ENCODE data around the gene MAS1L.

Gene MAS1L

GRCh38 chr6:29510202-29510601 lies 22.4 kb upstream of the MAS1L start:
- no peak for DNase-seq (ENCODE audit: low read depth in 3 of 3)

DNA sequence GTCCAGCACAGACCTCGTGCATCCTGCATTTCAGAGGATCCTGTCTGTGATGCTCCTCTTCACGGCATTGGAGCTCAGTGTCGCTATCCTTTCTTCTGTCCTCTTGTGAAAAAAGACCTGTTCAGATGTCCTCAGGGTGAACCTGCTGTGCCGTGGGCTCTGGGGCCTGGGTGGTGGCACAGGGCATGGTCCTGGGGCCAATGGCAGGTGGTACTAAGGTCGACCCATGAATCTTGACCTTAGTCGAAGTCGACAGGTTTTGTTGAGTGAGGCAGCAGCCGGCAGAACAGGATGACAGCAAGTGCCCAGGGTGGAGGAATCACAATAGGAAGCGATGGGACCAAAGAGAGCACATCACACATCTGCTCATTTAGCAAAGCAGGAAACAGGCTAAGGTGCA lies 22.0 kb upstream of the MAS1L start:
- DNase-seq (ENCODE audit: low read depth in 3 of 3) = no peak

- no peak for DNase-seq (ENCODE audit: low read depth in 3 of 3)
These were observed 21.5 kb upstream of the MAS1L start for GRCh38 chr6:29509239-29509638.

GRCh38 chr6:29507319-29507718 lies 19.6 kb upstream of the MAS1L start:
- DNase-seq (ENCODE audit: low read depth in 3 of 3) = no peak

- DNase-seq (ENCODE audit: low read depth in 3 of 3) = no peak
These were observed 18.8 kb upstream of the MAS1L start for GRCh38 chr6:29506446-29507067.

- no peak for DNase-seq (ENCODE audit: low read depth in 3 of 3)
These were observed 18.1 kb upstream of the MAS1L start for GRCh38 chr6:29505808-29506207.

- DNase-seq (ENCODE audit: low read depth in 3 of 3) = no peak
These were observed 17.2 kb upstream of the MAS1L start for GRCh38 chr6:29504961-29505360.

GRCh38 chr6:29502597-29502996 lies 14.8 kb upstream of the MAS1L start:
- DNase-seq (ENCODE audit: low read depth in 3 of 3) = no peak

DNA sequence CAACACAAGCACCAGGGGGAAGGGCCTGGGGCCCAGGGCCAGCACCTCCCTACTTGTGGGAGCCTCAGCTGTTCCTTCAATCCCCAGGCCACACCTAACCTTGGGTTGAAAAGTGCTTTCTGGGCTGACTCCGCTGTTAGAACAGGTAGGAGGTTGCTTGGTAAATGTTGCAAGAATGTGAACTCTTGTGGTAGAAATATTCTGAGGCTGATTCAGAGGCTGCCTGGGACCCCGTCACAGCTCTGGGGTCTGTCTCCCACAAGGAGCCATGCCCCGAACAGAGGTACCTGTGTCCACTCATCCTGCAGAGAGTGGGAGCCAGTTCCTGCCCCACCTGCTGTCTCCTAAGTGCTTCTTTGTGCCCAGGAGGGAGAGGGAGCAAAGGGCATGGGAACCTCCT lies 14.4 kb upstream of the MAS1L start:
- DNase-seq (ENCODE audit: low read depth in 3 of 3) = no peak

DNA sequence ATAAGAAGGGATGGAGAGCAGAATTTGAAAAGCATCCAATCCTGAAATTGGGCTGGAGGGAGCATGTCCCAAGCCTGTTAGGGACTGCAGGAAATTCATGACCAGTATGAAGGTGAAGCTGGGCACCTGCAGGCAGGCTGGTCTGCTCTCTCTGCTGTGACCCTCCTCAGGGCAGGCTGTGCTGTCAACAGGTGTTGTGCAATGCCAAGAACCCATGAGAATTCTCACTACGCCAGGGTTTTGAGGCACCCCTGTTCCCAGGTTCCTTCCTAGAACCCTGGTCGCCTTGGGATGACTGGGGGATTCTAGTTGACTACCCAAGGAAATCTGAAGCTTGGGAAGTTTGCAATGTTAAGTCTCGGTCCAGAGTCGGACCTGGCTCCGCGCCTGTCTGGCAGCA lies 13.3 kb upstream of the MAS1L start:
- no peak for DNase-seq (ENCODE audit: low read depth in 3 of 3)

DNA sequence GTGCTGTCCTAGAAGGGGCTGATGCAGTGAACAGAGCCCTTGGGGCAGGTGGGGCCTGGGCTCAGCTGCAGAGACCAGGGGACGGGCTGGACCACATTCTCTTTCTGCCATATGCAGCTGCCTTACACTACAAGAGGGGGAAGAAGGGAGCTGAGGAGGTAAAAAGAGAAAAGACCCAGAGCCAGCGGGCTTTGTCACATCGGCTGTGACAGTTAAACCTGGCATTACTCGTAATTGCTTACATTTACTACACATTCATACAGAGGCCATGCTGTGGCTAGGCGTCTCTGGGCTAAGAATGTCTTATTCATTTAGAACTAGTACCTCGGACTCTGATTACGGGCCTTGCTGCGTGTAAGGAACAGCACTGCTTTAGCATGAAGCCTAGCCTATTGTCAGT lies 12.8 kb upstream of the MAS1L start:
- DNase-seq (ENCODE audit: low read depth in 3 of 3) = no peak

- DNase-seq (ENCODE audit: low read depth in 3 of 3) = no peak
These were observed 11.9 kb upstream of the MAS1L start for GRCh38 chr6:29499704-29500103.

DNA sequence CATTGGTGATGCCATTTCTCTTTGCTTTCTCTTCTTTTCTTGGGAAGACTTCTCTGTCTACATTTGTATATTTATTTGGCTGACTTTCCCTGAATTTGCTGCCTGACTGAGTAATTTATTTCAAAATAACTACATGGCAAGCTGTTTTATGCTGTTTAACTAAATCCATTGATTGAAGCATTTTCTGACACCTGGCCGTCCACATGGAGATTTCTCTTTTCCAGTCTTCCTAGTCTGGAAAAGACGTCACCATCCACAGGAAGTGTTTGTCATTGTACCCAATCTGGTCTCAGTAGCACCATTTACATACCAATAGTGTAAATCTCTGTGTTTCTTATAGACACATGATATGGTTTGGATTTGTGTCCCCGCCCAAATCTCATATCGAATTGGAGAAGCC lies 9.2 kb upstream of the MAS1L start:
- no peak for DNase-seq (ENCODE audit: low read depth in 3 of 3)

- no peak for DNase-seq (ENCODE audit: low read depth in 3 of 3)
These were observed 7.8 kb upstream of the MAS1L start for GRCh38 chr6:29495571-29495970.

DNA sequence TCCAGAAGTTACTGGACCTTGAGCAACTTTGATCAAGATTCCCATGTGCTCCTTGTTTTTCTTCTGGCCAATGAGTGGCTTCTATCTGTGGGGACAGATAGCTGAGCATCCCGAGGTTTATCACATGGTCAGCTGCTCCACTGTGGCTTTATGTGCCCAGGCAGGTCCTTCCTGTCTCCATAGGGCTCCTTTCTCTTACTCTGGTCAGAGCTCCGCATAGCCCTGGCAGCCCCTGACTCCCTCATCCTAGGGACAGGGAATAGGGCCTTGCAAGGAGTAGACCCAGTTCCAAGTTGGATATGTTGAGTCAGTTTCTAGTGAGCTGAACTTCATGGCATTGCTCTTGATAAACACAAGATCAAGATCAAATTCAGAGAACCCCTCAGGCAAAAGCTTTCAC lies 6.4 kb upstream of the MAS1L start:
- no peak for DNase-seq (ENCODE audit: low read depth in 3 of 3)

GRCh38 chr6:29493261-29493660 lies 5.5 kb upstream of the MAS1L start:
- no peak for DNase-seq (ENCODE audit: low read depth in 3 of 3)

- DNase-seq (ENCODE audit: low read depth in 3 of 3) = no peak
These were observed 3.8 kb upstream of the MAS1L start for GRCh38 chr6:29491574-29491973.

DNA sequence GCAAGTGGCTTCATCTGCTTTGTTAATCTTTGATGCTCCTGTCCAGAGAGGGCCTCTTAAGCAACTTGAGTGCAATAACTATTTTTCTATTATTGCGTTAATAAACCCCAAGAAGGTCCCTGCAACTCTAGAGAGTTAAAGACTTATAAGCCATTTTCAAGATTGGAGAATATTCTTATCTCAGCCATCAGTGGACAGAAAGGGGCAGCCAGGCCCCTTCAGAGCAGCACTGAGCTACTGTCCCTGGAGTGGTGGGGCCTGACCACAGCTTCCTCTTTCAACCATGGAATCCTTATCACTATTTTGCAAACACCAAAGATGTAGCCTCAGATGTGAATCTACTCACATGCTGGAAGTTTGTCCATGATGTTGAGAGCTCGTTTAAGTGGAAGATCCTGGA lies 2.8 kb upstream of the MAS1L start:
- no peak for DNase-seq (ENCODE audit: low read depth in 3 of 3)

GRCh38 chr6:29490055-29490454 lies 2.3 kb upstream of the MAS1L start:
- no peak for DNase-seq (ENCODE audit: low read depth in 3 of 3)

DNA sequence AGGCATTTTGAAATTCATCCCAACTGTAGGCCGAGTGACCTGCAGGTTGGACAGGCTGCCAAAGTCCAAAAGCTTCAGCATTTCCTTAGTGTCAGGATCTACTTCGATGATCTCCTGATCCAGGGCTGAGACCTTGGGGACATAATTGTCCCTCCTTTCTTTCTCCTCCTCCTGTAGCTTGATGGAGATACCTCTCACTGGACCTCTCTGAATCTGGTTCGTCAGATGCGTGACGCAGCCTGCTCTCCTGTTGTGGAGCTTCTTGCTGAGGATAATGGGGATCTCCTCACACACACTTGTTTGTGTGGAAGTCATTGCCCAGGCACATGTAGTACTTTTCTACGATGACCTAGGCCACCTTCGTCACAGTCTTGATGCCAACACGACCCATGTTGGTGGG lies 1.5 kb upstream of the MAS1L start:
- no peak for DNase-seq (ENCODE audit: low read depth in 3 of 3)

DNA sequence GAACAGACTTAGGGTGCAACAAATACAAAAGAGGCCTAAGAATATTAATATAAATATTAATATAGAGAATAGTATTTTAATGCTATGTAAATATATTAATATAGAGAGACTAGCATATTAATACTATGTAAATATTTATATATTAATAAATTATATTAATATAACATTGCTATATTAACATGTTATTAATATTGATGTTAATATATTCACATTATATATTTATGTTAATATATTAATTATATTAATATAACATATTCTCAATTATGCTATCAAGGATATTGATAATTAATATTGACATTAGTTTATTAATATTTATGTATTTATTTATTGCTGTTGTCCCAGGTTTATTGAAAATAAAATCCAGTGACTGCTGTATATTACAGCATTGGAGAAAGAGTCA lies 1.1 kb upstream of the MAS1L start:
- no peak for DNase-seq (ENCODE audit: low read depth in 3 of 3)

DNA sequence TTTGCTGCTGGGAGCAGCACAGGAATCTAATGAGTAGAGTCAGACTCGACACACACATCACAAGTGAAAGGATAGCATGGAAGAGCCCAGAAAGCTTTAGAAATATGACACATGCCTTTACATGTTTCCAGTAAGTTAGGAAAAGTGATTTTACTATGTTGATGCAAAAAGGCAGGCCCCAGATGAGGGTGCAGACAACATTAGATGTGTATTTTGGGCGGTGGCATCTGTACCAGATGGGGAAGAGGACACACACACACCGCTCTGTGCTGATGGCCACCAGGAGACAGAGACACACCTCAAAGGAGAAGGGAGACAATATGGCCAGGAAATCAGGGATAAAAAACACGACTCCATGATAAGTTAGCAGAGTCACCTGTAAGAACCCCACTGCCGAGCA lies 625 bp downstream of the MAS1L start:
- DNase-seq (ENCODE audit: low read depth in 3 of 3) = no peak

DNA sequence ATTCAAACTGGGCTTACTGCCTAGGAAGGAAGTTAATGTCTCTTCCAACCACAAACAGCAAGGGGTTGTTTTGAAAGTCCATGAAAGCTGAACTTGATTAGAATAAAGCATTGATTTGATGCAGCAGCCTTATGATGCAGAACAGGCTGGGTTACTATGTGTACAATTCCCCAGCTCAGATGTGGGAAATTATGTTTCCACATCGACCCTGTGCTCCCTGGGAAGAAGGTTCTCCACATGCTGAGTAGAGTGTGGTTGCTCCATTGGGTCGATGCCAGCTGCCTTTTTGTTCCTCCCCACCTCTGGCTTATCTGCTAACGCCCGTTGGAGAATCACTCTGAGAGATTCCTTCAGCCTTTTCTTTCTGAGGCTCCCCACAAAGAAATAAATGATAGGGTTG lies 1.2 kb downstream of the MAS1L start:
- DNase-seq (ENCODE audit: low read depth in 3 of 3) = no peak

DNA sequence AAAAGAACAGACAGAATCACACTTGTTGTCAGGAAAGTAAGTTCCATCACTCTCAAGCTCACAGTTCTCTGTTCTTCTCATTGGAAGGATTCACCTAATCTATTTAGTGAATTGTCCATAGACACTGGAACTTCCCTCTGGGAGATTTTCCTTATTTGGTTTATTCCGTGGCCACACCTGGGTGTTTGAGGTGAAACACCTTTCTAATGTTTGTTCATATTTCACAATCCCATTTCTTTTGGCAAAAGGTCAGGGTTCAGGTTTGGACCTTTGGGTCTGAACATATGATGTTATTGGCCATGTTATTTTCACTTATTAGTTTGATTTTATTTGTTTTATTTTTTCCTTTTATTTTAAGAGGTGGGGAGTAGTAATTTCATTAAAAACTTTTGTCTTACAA lies 4.0 kb downstream of the MAS1L start:
- DNase-seq (ENCODE audit: low read depth in 3 of 3) = no peak

DNA sequence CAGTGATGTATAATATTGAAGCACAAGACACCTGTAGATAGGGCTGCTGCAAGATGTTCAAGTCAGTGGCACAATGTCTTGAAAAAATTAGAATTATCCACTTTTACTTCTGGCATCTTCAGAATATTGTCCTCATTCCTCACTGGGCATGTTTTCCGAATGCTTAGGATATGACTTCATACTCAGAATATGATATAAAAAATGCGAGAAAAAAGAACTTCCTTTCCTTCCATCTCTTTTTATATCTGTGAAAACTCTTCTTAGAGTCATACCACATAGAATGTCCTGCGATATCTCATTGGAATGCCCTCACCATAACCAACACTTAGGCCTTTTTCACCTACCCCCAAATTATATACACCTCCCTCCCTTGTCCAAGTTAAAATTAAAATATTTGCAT lies 4.6 kb downstream of the MAS1L start:
- no peak for DNase-seq (ENCODE audit: low read depth in 3 of 3)

Measured in stimulated activated CD4-positive, alpha-beta T cell treated with anti-CD3 and anti-CD28 coated beads, TNF-alpha, amount 100 ng/mL, for 48 hours (primary cell).